HG02588 (cell line): Measurements from ENCODE around the gene PLXND1.
"Not testable (repeated sequence)": the region's sequence is repeated elsewhere in the genome, so short reads cannot be mapped to it uniquely, and the experiment has no call there.

Source experiments
- ATAC-seq: cut with Tn5 transposase; IDR thresholded peaks from one replicate; pipeline ENCODE4 v1.9.1; 2021; ENCODE audit warnings: mild to moderate bottlenecking, moderate library complexity; ENCODE audit not compliant: unreplicated experiment

Gene PLXND1

DNA sequence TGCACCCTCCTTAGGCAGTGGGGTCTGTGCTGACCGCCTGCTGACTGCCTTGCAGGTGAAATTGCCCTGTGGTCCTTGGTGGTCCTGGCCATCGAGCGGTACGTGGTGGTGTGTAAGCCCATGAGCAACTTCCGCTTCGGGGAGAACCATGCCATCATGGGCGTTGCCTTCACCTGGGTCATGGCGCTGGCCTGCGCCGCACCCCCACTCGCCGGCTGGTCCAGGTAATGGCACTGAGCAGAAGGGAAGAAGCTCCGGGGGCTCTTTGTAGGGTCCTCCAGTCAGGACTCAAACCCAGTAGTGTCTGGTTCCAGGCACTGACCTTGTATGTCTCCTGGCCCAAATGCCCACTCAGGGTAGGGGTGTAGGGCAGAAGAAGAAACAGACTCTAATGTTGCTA lies 75.7 kb downstream of the PLXND1 start:
- ATAC-seq, result no peak

DNA sequence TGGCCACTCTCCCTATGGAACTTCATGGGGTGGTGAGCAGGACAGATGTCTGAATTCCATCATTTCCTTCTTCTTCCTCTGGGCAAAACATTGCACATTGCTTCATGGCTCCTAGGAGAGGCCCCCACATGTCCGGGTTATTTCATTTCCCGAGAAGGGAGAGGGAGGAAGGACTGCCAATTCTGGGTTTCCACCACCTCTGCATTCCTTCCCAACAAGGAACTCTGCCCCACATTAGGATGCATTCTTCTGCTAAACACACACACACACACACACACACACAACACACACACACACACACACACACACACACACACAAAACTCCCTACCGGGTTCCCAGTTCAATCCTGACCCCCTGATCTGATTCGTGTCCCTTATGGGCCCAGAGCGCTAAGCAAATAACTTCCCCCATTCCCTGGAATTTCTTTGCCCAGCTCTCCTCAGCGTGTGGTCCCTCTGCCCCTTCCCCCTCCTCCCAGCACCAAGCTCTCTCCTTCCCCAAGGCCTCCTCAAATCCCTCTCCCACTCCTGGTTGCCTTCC lies 76.2 kb downstream of the PLXND1 start:
- ATAC-seq, result no peak

DNA sequence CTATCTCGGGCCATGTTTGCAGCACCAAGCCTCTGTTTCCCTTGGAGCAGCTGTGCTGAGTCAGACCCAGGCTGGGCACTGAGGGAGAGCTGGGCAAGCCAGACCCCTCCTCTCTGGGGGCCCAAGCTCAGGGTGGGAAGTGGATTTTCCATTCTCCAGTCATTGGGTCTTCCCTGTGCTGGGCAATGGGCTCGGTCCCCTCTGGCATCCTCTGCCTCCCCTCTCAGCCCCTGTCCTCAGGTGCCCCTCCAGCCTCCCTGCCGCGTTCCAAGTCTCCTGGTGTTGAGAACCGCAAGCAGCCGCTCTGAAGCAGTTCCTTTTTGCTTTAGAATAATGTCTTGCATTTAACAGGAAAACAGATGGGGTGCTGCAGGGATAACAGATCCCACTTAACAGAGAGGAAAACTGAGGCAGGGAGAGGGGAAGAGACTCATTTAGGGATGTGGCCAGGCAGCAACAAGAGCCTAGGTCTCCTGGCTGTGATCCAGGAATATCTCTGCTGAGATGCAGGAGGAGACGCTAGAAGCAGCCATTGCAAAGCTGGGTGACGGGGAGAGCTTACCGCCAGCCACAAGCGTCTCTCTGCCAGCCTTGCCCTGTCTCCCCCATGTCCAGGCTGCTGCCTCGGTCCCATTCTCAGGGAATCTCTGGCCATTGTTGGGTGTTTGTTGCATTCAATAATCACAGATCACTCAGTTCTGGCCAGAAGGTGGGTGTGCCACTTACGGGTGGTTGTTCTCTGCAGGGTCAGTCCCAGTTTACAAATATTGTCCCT lies 76.9 kb downstream of the PLXND1 start:
- ATAC-seq, result no peak

DNA sequence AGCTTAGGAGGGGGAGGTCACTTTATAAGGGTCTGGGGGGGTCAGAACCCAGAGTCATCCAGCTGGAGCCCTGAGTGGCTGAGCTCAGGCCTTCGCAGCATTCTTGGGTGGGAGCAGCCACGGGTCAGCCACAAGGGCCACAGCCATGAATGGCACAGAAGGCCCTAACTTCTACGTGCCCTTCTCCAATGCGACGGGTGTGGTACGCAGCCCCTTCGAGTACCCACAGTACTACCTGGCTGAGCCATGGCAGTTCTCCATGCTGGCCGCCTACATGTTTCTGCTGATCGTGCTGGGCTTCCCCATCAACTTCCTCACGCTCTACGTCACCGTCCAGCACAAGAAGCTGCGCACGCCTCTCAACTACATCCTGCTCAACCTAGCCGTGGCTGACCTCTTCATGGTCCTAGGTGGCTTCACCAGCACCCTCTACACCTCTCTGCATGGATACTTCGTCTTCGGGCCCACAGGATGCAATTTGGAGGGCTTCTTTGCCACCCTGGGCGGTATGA lies 77.8 kb downstream of the PLXND1 start, which contains the start of gene RHO:
Gene RHO (plus strand): TSS at position 51 of the 512 bp plus-strand sequence. CDS start 95 bp downstream, at position 146.
- ATAC-seq, result no peak

DNA sequence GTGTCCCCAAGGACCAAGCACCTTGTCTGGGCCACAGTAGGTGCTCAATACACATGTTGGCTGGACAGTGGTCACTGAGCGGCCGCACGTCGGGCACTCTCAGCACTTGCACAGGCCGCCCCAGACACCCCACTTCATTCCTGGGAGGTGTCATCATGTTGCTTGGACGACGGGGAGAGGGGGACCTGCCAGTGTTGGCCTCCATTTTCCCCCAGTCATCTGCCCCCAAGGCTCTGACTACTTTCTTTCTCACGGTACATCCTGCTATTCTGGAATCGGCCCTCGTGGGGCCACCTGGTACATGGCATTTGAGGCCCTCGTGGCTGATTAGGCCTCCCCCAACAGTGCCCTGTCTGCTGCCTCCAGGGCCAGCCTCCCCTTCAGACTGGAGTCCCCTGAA lies 79.2 kb downstream of the PLXND1 start:
- no peak for ATAC-seq

DNA sequence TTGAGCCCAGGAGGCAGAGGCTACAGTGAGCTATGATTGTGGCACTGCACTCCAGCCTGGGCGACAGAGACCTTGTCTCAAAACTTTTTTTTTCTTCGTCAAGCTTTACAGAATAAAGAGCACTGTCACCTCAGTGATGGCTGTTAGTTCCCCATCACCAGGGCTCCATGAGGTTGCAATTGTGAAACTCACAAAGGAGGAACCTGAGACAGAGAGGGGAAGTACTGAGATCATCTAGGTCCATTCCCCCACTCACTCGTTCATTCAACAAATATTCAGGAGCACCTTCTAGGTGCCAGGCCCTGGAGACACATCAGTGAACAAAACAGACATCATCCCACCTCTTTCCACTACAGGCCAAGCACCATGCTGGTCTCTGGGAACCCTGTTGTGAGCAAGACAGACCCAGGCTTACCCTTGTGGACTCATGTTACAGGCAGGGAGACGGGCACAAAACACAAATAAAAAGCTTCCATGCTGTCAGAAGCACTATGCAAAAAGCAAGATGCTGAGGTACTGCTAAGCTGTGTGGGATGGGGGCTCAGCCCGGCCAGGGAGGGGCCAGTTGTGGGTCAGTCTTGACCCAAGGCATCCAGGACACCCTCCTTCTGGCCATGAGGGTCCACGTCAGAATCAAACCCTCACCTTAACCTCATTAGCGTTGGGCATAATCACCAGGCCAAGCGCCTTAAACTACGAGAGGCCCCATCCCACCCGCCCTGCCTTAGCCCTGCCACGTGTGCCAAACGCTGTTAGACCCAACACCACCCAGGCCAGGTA lies 80.2 kb downstream of the PLXND1 start:
- peak; percentile 84 for ATAC-seq

DNA sequence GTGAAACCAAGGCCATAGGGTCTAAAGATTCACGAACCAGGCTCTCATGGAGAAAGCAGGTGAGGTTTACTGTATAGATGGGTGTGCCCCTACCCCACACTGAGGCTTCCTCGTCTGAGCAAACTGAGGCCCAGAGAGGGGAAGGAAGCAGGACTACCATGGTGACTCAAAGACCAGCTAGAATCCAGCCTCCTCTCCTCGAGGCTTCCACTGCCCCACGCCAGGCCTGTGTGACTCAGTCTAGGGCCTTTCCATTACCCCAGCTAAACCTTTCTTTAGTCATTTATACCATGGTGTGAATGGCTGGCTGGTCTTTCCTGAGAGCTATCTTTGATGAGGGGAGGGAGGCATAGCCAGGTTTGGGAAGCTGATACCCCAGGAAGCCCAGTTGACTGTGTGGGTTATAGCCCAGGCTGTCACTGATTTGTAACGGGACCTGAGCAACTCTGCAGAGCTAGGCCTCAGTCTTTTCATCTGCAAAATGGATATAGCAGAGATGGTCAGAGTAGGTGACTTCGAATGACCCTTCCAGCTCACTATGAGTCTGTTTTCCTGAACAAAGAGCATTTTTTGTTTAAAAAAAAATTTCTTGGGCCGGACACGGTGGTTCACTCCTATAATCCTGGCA lies 81.0 kb downstream of the PLXND1 start:
- ATAC-seq, result no peak

DNA sequence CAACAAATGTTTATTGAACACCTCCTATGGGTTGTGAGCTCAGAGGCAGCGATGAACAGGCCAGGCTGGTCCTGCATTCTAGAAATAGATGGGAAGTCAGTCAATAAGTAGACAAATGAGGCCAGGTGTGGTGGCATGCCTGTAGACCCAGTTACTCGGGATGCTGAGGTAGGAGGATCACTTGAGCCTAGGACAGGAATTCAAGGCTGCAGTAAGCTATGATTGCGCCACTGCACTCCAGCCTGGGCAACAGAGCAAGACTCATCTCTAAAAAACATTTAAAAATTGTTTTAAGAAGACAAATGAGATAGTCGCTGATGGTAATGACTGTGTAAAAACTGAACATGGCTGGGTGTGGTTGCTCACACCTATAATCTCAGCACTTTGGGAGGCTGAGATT lies 82.4 kb downstream of the PLXND1 start:
- ATAC-seq, result no peak

DNA sequence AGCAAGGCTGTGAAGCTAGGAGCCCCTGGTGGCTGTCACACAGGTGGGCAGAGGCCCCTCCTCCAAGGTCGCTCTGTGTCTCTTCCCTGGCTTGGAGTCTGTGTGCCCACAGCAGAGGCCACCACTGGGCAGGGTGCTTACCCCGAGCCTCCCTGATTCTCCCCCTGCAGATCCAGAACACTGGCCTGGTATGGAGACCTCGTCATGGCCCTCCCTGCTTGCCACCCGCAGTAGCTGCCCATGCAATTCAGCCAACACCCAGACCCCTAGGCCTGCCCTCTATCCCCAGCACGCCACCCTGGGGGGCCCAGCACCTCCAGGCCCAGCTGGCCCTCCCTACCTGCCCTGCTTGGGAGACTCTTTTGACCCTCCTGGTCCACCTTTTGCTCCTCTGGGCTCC lies 83.5 kb downstream of the PLXND1 start:
- ATAC-seq, result no peak

DNA sequence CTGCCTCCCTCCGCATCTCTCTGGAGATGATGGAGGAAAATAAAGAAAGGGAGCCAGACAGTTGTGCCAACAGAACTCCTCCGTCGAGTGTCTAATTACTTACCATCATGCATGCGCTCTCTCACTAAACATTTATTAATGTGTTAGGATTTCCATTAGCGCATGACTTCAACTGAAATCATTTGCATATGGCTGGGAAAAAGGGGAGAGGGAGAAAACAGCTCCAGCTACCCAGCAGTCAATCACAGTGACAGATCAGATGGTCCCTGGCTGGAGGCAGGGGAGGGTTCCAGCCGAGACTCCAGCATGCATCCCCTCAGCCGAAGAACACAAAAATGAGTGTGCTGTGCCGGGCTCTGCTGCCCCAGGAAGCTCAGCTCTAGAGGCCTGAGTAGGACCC lies 84.9 kb downstream of the PLXND1 start:
- no peak for ATAC-seq

DNA sequence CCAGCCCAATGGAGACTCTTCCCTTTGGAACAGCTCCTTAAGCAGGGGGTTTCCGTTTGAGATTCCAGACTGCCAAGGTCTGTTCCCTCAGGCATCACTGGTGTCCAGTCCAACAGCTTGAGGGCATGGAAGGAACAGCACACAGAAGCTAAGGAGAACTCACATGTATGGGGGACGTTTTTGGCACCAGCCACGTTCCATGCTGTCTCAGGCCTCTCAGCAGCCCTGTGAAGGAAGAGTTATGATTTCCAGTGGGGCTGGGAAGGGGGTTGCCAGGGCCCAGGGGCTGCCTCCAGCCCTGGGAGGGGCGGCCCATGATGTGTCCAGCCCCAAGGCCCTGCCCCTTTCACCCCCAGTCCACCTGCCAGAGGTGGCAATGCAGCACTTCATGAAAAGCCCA lies 85.5 kb downstream of the PLXND1 start:
- ATAC-seq, result no peak

DNA sequence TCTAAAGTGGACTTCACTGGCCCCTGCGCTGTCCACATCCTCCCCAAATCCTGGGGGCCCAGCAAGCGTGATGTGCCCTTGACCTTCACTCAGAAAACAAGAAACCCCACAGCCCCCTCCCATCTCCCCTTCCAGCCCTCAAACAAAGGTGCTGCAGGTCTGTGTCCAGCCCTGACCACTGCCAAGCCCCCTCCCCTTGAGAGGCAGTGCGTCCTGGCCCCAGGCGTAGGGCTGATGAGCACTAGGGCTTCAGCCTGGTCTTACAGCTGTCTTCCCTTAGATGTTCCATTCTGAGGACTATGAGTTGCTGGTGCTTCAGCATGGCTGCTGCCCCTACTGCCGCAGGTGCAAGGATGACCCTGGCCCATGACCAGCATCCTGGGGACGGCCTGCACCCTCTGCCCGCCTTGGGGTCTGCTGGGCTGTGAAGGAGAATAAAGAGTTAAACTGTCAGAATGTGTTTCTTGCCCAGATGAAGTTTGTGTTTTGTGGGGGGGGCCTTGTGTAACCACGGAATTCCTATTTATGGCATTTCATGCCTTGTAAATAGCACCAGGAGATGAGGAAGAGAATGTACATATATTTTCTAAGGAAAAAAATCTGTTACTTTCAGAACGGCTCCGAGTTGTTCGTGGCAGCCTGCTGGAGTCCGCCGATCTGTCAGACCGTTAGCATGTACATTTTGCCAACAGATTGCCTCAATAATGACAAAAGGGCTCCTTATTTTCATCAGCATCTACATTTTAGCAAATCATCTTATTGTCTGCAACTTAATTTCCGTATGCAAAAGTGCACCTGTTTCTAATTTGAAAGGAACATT lies 86.4 kb downstream of the PLXND1 start:
- no peak for ATAC-seq

DNA sequence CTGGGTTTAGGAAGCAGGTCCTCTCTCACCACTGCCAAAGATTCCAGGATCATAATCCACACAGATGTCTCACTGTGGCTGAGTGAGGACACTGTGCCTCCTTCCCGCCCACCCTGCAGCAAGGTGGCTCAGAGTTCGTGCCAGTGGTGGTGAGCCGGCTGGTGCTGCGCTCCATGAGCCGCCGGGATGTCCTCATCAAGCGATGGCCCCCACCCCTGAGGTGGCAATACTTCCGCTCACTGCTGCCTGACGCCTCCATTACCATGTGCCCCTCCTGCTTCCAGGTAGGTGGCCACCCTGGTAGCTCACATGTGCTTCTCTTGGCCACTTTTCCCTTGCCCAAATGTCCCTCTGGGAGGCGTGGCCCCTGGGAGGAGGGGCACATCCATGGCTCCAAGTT lies 87.0 kb downstream of the PLXND1 start:
- no peak for ATAC-seq

DNA sequence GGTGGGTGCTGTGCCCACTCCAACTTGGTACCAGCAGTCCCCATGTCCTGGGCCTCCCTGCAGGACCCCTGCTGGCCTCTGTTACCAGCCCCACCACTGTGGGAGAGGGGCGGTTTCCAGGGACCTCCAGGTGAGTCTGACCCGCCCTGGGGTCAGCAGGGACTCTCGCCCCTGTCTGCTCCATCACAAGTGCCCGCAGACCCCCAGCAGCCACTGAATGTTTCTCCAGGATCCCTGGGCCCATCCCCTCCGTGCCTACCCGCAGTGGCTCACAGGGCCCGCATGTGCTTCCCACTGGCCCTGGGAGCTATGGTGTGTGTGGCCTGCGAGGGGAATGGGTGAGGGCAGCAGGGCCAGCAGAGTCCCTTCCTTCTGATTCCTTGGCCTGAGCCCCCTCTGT lies 87.9 kb downstream of the PLXND1 start:
- ATAC-seq, result no peak

DNA sequence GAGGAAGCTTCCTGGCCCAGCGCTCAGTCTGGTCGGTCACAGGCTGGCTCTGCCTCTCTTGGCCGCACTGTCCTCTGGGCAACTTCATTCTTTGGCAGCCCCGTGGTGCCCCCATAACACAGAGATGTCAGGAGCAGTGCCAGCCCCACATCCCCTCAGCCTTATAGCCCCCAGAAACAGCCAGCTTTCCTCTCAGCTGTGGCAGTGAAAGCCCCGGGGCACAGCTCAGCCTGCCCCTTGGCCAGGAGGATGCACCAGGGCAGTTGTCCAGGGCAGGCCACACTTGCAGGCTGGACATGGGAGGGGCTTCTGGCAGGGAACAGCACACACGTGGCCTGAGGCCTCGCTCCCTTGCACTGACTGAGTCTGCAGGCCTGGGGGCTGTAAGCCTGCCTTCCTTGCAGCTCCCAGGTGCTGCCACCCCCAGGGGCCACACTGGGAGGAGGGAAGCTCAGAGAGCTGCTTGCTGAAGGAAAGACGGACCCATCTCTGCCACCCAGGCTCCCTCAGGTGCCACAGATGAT lies 88.4 kb downstream of the PLXND1 start:
- no peak for ATAC-seq

DNA sequence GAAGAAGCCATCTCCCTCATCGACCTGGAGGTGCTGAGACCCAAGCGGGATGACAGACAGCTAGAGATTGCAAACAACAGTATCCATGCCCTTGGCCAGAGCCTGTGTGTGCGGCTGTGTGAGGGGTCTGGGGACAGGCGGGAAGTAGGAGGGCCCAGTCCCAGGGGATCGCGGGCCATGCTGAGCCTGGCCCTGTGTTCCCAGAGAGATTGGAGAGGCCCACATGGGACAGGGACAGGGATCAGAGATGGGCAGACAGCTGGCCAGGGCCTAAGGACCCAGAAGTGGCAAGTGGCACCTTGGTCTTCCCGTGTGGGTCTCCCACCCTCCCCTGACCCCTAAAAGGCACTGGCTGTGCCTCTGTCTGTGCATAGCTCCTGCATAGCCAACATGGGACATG lies 89.0 kb downstream of the PLXND1 start:
- no peak for ATAC-seq

DNA sequence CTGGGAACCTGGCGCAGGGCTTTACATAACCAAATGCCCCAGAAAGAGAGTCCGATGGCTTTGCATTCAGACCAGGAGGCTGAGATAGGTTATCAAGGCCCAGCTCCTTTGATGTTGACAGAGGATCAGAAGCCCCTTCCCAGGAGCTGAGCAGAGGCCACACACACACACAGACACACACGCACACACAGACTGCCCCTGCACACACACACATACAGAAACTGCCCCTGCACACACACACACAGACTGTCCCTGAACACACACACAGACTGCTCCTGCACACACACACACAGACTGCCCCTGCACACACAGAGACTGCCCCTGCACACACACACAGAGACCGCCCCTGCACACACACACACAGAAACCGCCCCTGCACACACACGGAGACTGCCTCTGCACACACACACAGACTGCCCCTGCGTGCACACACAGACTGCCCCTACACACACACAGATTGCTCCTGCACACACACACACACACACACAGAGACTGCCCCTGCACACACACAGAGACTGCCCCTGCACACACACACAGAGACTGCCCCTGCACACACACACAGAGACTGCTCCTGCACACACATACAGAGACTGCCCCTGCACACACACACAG lies 90.5 kb downstream of the PLXND1 start:
- ATAC-seq, result not testable (repeated sequence)

DNA sequence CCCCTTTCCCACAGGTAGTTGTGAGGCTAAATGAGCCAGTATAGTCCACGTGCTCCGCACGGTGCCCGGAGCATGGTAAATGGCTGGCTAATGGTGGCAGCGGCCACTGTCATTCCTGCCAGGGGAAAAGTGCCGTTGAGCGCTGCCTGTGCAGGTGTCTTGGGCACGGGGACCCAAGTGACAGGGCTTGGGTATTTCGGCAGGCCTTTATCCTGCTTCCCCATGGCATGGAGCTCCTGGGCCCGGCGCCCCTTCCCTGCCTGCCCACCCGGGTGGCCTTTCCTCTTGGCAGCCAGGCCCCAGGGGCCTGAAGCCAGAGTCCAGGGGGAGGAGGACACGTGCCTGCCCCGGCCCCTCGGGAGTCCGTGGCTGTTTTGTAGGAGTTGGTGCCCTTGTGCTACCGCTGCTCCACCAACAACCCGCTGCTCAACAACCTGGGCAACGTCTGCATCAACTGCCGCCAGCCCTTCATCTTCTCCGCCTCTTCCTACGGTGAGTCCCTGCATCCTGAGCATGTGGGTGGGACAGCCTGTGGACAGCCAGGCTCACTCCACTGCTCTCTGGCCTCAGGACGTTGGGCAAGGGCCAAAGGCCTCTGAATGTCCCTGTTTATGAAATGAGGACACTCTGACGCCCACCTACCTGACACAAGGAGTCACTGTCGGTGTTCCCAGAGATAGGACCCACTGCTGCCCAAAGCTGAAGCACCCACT lies 91.2 kb downstream of the PLXND1 start:
- not testable (repeated sequence) for ATAC-seq

DNA sequence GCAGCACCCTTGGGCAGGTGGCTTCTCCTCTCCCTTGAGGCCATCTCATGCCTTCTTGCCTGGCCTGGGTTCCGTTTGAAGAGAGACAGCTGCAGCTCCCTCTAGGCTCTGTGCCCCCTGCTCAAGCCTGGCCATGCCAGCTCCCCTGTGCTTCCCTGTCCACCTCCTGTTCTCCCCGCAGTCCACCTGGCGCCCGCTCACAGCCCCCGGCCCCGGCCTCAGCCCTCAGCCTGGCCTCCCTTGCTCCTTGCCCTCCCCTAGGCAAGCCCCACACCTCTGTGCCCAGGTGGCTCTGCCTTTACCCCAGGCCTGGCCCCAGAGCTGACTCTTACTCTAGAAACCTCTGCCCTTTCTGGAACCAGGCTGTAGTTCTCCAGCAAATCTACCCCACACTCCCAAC lies 91.9 kb downstream of the PLXND1 start:
- no peak for ATAC-seq
